GM19395 (cell line): ENCODE data around the gene HMCN1.

Experiments used
- ATAC-seq: cut with Tn5 transposase; IDR thresholded peaks from one replicate; pipeline ENCODE4 v1.9.1; 2021; ENCODE audit warnings: mild to moderate bottlenecking, moderate library complexity; ENCODE audit not compliant: unreplicated experiment

The HMCN1 gene

GRCh38 chr1:186063091-186063657 is 329.0 kb downstream of the HMCN1 start:
- no peak for ATAC-seq

DNA sequence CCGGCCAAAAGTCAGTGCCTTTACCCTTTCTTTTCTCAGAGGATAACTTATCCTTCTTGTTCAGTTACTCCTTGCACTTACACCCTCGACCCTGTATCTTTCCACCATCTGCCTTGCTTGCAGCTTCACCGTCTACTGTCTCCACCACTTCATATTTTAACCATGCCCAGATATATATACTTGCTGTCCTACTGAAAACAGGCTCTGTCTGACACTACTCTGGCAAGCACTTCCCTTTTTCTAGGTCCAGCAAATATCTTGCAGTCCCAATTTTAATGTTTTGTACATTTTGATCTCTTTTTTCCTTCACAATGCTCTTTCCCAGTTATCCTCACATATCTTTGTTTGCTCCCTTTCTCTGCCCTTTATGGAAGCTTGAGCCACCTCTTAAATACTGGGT is 332.2 kb downstream of the HMCN1 start:
- ATAC-seq, result no peak

DNA sequence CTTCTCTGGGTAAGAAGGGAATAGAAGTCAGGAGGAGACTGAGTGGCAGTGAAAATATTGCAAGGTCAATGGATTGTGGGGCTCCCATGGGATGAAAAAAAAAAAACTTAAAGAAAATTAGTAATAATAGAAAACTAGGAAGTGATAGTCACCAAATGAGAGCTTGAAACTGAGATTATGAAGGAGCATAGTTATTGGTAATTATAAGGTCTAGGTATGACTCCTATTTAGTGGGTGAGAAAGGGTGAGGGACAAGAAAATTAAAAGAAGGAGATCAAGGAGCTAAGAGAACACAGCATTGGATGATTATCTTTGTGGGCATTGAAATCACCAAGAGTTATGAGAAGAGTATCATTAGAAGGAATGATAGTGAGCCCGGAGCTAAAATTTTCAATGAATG is 339.5 kb downstream of the HMCN1 start:
- no peak for ATAC-seq

DNA sequence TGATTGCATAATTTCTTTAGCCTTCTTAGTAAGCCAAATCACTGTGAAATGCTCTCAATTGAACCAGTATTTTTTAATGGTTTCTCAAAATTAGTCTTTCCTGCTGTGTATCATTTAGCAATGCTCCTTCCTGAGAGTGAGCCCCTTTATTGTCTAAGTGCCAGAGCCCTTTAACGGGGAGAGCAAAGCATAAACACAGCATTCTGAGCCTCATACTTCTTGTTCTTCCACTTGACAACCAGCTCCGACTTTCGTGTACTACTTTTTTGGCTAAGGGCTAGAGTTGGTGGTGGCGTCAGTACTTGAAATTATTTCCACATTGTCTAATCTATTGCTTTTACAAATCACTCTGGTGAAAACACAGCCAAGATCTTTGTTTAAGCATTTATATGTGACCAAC is 341.8 kb downstream of the HMCN1 start:
- ATAC-seq, result no peak

DNA sequence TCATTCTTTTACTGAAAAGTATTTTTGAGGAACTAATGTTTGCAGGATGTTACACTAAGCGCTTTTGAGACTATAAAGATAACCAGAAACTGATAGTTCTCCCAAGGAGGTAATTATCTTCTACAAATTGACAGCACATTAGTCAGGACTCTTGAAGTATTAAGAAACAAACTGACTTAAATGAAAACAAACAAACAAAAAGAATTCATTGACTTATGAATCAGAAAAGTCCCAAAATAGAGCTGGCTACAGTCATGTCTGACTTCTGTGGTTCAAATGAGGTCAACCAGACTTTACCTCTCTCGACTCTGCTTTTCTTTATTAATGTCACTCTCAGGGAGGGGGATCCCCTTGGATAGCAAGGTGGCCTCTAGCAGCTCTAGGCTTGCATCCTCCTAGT is 344.1 kb downstream of the HMCN1 start:
- peak; percentile 96 for ATAC-seq

- ATAC-seq, result no peak
Observed at GRCh38 chr1:186079084-186079684, 345.0 kb downstream of the HMCN1 start.

- peak; percentile 78 for ATAC-seq
Observed at GRCh38 chr1:186082235-186082937, 348.2 kb downstream of the HMCN1 start.

GRCh38 chr1:186086583-186086982 is 352.4 kb downstream of the HMCN1 start:
- no peak for ATAC-seq

DNA sequence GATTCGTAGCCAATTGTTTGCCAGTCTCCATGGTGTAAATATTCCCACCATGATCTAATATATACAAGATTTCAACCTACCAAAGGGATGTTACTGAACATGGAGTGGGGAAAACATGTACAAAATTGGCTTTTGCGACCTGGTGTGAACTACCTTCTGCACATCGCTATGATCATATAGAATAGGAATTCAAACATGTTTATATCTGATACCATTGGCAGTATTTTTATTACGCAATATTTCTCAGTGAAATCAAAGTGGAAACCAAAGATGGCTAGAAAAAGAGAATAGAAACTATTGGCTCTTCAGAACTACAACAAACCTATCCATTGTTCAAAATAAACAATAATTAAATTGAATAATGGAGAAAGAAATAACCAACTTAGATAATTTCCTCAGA is 355.7 kb downstream of the HMCN1 start:
- ATAC-seq, result no peak

DNA sequence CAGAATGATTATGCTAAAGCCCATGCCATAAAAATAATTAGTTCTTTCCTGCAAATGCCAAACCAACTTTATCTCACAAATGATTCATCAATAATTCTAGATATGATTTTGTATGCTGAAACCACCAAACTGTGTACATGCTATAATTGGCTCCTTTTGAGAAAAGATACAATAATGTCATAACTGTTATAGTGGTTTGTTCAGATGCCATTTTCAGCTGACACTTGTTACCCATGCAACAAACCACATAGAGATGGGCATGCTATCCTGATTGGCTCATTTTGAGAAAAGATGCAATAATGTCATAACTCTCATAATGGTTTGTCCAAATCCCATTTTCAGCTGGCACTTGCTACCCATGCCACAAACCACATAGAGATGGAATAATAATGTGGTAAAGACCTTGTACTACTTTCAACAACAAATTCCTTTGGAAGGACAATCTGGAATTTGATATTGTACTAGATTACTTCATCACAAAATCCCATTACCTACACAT is 357.1 kb downstream of the HMCN1 start:
- ATAC-seq, result no peak

DNA sequence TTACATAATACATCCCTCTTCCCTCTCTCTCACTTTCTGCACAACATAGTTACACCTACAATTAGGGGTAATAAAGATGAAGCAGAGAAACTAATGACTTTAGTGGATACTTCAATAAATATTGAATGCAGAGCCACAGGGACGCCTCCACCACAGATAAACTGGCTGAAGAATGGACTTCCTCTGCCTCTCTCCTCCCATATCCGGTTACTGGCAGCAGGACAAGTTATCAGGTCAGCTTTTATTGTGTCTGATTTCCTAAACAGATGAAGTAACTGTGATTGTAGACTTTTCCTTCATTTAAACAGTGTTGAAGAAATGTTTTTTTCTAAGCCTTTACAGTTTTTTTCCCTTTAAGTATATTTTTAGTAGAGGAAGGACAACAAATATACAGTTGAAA is 359.2 kb downstream of the HMCN1 start:
- no peak for ATAC-seq

GRCh38 chr1:186094172-186094571 is 360.0 kb downstream of the HMCN1 start:
- ATAC-seq, result no peak

DNA sequence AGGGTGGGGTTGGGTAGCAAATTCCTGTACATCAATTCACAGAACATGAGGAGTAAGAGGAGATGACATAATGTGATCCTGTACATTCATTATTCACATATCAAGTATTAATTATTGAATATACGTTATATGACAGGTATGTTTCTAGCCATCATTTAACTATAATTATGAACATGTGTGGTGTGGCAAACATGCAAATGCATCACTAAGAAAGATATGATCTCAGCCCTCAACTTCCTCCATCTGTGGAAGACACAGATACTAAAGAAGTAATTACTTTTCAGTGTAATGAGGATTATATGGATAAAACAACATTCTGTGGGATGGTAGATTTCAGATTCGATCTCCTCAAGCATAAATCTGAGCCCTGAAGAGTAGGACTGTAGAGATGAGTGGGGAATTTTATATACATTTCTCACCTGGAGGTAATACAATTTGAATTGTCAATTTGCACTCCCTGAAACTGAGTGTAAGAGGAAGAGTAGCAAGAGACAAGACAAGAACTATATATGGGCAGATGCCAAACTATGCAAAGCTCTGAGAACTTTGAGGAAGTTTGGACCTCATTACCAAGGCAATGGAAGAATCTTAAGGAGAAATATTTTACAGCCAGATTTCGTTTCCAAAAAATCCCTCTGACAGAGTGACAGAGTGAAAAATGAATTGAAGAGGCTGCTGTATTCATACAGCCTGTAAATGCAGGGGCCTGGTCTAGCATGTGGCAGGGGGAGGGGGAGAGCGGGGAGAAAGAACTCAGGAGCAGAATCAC is 365.3 kb downstream of the HMCN1 start:
- no peak for ATAC-seq

DNA sequence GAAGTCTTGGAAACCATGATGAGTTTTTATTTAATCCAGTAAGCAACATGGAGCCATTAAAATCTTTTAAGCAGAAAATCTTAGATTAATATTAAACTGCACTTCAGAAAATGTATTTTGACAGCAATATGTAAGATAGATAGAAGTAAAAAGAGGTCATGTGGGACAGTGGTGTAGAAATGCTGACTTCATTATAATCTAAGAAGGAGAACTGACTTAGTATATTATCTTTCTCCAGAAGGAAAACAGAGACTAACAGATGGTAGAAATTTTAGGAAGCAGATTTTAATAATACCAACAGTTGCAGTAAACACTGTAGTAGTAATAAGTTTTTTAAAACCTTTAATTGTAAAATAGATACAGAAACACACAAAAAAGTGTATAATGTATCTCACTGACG is 367.9 kb downstream of the HMCN1 start:
- no peak for ATAC-seq

DNA sequence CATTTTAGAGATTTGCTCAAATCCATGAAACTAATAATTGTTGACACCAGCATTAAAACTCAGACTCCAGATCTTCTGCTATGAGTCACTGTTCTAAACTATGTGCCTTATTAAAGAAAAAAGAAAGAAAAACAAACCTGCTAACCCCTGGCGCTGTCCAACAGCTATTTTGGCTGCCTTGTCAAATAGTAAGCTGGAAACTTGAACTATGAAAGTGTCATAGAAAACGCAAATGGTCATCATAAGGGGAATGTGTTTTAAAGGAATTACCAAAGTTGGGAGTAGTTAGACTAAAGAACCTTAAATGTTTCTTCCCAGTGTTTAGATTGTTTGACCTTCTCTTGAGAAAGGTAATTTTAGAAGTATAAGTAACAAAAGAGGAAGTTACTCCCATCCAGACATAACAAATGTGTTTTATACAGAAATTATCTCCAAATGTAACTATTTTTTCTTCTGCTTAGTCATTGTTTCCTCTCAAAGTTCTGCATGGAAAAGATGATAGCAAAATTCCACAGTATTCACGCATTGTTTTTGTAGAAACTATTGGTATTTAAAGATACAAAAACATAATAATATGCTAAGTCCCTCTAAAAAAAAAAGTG is 368.5 kb downstream of the HMCN1 start:
- no peak for ATAC-seq

- no peak for ATAC-seq
Observed at GRCh38 chr1:186104459-186104858, 370.3 kb downstream of the HMCN1 start.

- ATAC-seq, result no peak
Observed at GRCh38 chr1:186112280-186112679, 378.1 kb downstream of the HMCN1 start.

- no peak for ATAC-seq
Observed at GRCh38 chr1:186113461-186113860, 379.3 kb downstream of the HMCN1 start.

DNA sequence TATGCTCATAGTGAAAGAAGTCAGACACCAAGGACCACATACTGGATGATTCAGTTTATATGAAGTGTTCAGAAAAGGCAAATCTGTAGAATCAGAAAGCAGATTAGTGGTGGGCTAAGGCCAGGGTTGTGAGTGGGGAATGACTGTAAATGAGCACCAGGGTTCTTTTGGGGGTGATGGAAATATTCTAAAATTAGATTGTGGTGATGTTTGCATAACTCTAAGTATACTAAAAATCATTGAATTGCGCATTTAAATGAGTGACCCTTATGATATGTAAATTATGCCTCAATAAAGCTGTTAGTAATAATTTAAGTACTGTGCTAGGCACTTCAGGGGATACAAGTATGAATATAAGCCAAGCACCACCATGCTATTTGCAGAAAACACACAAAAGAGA is 384.5 kb downstream of the HMCN1 start:
- ATAC-seq, result no peak

DNA sequence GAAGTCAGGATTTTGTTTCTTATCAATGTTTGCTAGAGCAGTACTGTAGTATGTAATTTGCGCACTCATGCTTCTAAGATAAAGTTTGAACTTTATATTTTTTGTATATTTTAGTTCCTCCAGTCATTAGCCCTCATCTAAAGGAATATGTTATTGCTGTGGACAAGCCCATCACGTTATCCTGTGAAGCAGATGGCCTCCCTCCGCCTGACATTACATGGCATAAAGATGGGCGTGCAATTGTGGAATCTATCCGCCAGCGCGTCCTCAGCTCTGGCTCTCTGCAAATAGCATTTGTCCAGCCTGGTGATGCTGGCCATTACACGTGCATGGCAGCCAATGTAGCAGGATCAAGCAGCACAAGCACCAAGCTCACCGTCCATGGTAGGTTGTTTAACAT is 388.6 kb downstream of the HMCN1 start:
- ATAC-seq, result no peak

GRCh38 chr1:186125035-186125434 is 390.8 kb downstream of the HMCN1 start:
- no peak for ATAC-seq
